Fibroblast of pulmonary artery (primary cell): Measurements from ENCODE around the gene ZBTB4.

Source experiments
- DNase-seq: peaks from one replicate; pipeline ENCODE4 v3.0.0-alpha.2; 2010; ENCODE audit warnings: low read depth
- H3K4me3 ChIP-seq: replicated peaks from 2 replicates; pipeline ENCODE4 v1.5.1; 2011; ENCODE audit warnings: low read depth, mild to moderate bottlenecking, control low read depth, low read length, moderate library complexity
- TF ChIP-seq, protein P1 (sequence below): IDR thresholded peaks from 2 replicates; pipeline ENCODE4 v1.5.1; 2011; ENCODE audit warnings: mild to moderate bottlenecking, control low read depth, low read length, inconsistent platforms; ENCODE audit errors: missing control alignments

The ZBTB4 gene

DNA sequence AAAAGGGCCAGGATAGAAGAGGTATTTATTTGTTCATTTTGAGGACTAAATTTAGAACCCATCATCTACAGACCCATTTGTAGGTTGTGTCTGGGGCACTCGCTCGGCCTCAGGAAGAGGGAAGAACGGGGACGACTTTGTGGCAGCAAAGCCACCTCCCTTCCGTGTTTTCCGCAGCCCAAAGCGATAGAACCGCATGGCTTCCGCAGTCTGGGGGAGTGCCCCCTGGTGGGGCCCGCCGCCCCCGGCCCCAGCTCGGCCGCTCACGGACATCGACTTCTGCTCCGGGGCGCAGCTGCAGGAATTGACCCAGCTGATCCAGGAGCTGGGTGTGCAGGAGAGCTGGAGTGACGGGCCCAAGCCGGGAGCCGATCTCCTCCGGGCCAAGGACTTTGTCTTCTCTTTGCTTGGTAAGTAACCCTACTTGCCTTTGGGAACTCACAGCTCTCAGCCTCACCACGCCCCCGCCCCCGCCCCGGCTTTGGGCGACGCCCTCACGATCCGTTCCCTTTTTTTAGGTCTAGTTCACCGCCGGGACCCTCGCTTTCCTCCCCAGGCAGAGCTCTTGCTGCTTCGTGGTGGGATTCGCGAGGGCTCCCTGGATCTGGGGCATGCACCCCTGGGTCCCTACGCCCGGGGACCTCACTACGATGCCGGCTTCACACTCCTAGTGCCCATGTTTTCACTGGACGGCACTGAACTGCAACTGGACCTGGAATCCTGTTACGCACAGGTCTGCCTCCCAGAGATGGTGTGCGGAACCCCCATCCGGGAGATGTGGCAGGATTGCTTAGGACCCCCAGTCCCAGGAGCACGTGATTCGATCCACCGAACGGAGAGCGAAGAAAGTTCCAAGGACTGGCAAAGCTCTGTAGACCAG is 43.5 kb downstream of the ZBTB4 start:
- TF ChIP-seq, protein P1, sequence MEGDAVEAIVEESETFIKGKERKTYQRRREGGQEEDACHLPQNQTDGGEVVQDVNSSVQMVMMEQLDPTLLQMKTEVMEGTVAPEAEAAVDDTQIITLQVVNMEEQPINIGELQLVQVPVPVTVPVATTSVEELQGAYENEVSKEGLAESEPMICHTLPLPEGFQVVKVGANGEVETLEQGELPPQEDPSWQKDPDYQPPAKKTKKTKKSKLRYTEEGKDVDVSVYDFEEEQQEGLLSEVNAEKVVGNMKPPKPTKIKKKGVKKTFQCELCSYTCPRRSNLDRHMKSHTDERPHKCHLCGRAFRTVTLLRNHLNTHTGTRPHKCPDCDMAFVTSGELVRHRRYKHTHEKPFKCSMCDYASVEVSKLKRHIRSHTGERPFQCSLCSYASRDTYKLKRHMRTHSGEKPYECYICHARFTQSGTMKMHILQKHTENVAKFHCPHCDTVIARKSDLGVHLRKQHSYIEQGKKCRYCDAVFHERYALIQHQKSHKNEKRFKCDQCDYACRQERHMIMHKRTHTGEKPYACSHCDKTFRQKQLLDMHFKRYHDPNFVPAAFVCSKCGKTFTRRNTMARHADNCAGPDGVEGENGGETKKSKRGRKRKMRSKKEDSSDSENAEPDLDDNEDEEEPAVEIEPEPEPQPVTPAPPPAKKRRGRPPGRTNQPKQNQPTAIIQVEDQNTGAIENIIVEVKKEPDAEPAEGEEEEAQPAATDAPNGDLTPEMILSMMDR = no peak
- peak overlapping the region; percentile 52 for H3K4me3 ChIP-seq
- no peak for DNase-seq

DNA sequence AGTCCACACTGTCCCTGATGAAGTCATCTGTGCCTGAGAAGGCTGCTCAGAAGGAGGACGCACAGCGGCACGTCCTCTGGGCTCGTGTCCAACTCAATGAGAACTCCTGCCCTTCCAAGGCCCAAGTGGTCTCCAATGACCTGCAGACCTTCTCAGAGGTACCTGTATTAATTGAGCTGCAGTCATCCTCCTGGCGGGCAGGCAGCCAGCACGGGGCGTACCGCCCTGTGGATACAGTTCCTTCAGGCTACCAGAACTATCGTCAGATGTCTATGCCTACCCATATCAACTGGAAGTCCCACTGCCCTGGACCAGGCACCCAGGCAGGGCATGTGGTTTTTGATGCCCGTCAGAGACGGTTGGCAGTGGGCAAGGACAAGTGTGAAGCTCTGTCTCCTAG is 47.1 kb downstream of the ZBTB4 start:
- H3K4me3 ChIP-seq = no peak overlapping the region
- TF ChIP-seq, protein P1 = no peak
- no peak for DNase-seq

DNA sequence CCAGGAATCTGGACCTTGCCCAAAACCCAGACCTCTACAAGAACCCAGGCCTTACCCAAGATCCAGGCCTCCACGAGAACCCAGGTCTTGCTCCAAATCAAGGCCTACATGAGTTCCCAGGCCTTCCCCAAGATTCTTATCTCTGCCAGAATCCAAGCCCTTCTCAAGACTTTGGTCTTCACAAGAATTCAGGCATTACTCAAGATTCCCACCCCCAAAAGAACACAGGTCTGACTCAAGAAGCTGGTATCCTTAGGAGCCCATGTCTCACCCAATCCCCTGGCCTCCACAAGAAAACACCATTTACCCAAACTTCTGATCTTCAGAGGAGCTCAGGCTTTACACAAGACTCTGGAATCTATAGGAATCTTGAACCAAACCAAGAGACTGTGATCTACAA is 48.2 kb downstream of the ZBTB4 start:
- no peak for DNase-seq
- H3K4me3 ChIP-seq = no peak overlapping the region
- TF ChIP-seq, protein P1 = no peak

DNA sequence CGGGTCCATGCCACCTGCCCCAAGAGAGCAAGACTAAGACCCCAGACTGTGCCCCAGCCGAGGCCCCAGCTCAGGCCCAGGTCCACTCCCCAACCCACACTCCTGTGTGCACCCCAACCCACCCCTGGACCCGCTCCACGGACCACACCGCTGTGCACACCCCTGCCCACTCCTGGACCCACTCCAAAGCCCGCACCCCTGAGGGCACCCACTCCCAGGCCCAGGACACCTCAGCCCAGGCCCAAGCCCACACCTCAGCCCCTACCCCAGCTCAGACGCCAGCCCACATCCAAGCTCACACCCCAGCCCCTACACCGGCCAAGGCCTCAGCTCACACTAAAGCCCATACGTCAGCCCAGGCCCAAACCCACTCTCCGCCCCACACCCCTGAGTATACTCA is 49.7 kb downstream of the ZBTB4 start:
- no peak for DNase-seq
- TF ChIP-seq, protein P1 = no peak
- H3K4me3 ChIP-seq = no peak overlapping the region

DNA sequence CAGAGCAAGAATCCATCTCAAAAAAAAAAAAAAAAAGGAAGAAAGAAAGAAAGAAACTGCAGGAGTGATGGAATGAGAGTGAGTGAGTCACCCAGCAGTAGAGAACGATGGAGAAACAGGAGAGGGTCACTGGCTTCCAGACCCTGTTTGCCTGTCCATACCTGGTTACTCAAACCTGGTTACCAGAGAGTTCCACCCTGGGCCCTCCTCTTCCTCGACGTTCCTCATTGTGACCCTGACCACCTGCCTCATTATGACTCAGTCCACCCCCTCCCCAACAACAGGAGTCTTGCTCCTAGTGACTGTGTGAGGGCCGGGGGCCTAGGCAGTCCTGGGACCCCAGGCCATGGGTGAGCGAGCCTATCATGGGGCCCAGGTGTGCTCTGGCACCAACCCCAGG is 50.9 kb downstream of the ZBTB4 start, which contains the start of gene SPEM3:
Gene SPEM3 (plus strand): TSS at position 301 of the 400 bp plus-strand sequence. CDS start 46 bp downstream, at position 347.
- no peak for DNase-seq
- no peak within 1 kb of the TSS for H3K4me3 ChIP-seq

DNA sequence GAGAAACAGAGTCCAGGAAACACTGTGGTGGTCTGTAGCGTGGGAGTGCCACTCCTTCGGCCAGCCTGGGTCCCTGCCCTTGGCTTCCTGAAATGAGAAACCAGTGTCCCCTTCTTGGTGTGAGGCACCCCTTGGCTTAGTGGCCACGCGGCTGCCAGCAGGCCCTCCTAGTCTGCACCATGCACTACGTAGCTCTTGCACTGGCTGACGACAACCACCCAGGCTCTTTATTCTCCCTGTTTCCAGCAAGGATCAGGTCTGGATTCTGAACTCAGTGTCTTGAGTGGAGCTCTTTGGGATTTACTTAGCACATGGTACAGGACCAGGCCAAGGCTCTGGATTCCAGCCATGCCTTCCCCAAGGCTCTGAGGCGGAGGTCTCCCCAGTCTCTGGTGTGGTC is 51.9 kb downstream of the ZBTB4 start:
- TF ChIP-seq, protein P1 = no peak
- no peak overlapping the region for H3K4me3 ChIP-seq
- DNase-seq = no peak

More for the DNA sequence above, 50.9 kb downstream of the ZBTB4 start, which contains the start of gene SPEM3:
- TF ChIP-seq, protein P1 = no peak
